GM12878 (cell line): ENCODE measurements around the gene KIAA0930. TPM values are rescaled to one million over a fixed set of nuclear protein-coding genes. Genes with fewer than 3 reads are reported as not detected.

Experiments used
- ATAC-seq: fragments of 200-7000 bp; cut with Tn5 transposase; 3 replicates; pipeline ENCODE4 v1.9.1; 2020; ENCODE audit warnings: mild to moderate bottlenecking, moderate library complexity
- BruUV-seq: library from RNA; stranded (reverse); fragments of 400-500 nt; replicated peaks from 2 replicates; lab custom pipeline; 2021; lab: Mats Ljungman, UMichigan
- CTCF ChIA-PET: fragments of 300-600 bp; sonication (Branson Sonifier 250); formaldehyde crosslinking; extraction: SDS; loops from one replicate; lab custom pipeline; 2021; ENCODE audit warnings: inconsistent platforms; lab: Yijun Ruan, JAX
- POLR2A ChIA-PET: fragments of 350-600 bp; formaldehyde crosslinking; extraction: SDS; loops from one replicate; lab custom pipeline; 2021; ENCODE audit warnings: inconsistent platforms; lab: Charles Lee
- RAD21 ChIA-PET: fragments of 300-600 bp; sonication (Branson Sonifier 250); formaldehyde crosslinking; loops from one replicate; lab custom pipeline; 2023; ENCODE audit warnings: antibody characterized with exemption; ENCODE audit not compliant: unreplicated experiment; lab: Charles Lee
- SMC1A ChIA-PET: fragments of 300-600 bp; sonication (Branson Sonifier 250); formaldehyde crosslinking; loops from one replicate; lab custom pipeline; 2023; ENCODE audit not compliant: unreplicated experiment, uncharacterized antibody; lab: Charles Lee
- DNase-seq: peaks from one replicate; pipeline ENCODE4 v3.0.0-alpha.2; 2011; ENCODE audit warnings: low read depth, low spot score
- FAIRE-seq: peaks from 3 replicates; lab custom pipeline; 2011; peaks lifted over from hg19 to GRCh38; lab: Jason Lieb, UNC
- H2AFZ ChIP-seq: 2 replicates; pipeline ENCODE4 v1.6.0; 2011; ENCODE audit warnings: low read depth, low read length, control low read depth; ENCODE audit not compliant: control insufficient read depth
- H3K27ac ChIP-seq: 2 replicates; pipeline ENCODE4 v1.5.1; 2011; ENCODE audit warnings: control low read depth; ENCODE audit not compliant: control insufficient read depth, insufficient read depth
- H3K27me3 ChIP-seq, 2 experiments: replicated peaks in 1 of 2; 2 replicates each; pipeline versions ENCODE4 v1.6.0 to v1.6.1; 2011; ENCODE audit warnings: low read length in 1 of 2; ENCODE audit not compliant: control insufficient read depth in 2 of 2, insufficient read depth in 2 of 2
- H3K36me3 ChIP-seq, 2 experiments: 2 replicates each; pipeline ENCODE4 v1.5.1; 2011; ENCODE audit warnings: low read length in 1 of 2; ENCODE audit not compliant: control insufficient read depth in 2 of 2, insufficient read depth in 2 of 2
- H3K4me1 ChIP-seq: 2 replicates; pipeline ENCODE4 v1.6.1; 2011; ENCODE audit warnings: mild to moderate bottlenecking, low read length, moderate library complexity, mixed read lengths; ENCODE audit not compliant: control insufficient read depth, insufficient read depth
- H3K4me2 ChIP-seq: 2 replicates; pipeline ENCODE4 v1.6.0; 2011; ENCODE audit warnings: control low read depth; ENCODE audit not compliant: control insufficient read depth, insufficient read depth
- H3K4me3 ChIP-seq: fragments of 200-600 bp; sonication (generic); 2 replicates; pipeline ENCODE4 v1.5.1; 2016
- H3K79me2 ChIP-seq: 2 replicates; pipeline ENCODE4 v1.6.0; 2011; ENCODE audit warnings: low read length; ENCODE audit not compliant: control insufficient read depth, insufficient read depth
- H3K9ac ChIP-seq: 2 replicates; pipeline ENCODE4 v1.8.0; 2011; ENCODE audit warnings: low read length, control low read depth, mixed read lengths; ENCODE audit not compliant: control insufficient read depth, insufficient read depth
- H3K9me3 ChIP-seq: replicated peaks from 3 replicates; pipeline ENCODE4 v1.5.1; 2011; ENCODE audit warnings: mild to moderate bottlenecking, low read length; ENCODE audit not compliant: control insufficient read depth, insufficient read depth
- H4K20me1 ChIP-seq: 2 replicates; pipeline ENCODE4 v1.6.0; 2011; ENCODE audit not compliant: control insufficient read depth, insufficient read depth
- BHLHE40 ChIP-seq, 2 experiments: fragments of 450-650 bp in 1 of 2; IDR thresholded peaks; 2 replicates each; pipeline ENCODE4 v1.6.1; 2011 to 2017; ENCODE audit warnings: low read depth in 2 of 2, borderline replicate concordance in 1 of 2, improper control_type of control experiment in 1 of 2, low read length in 1 of 2, mild to moderate bottlenecking in 1 of 2
- BRCA1 ChIP-seq: IDR thresholded peaks from 2 replicates; pipeline ENCODE4 v1.6.1; 2011; ENCODE audit warnings: low read depth, low read length, improper control_type of control experiment
- CBFB ChIP-seq: IDR thresholded peaks from 2 replicates; pipeline ENCODE4 v1.6.1; 2016; ENCODE audit warnings: antibody characterized with exemption, low read depth
- CUX1 ChIP-seq: IDR thresholded peaks from 2 replicates; pipeline ENCODE4 v1.6.1; 2012; ENCODE audit warnings: improper control_type of control experiment, low read depth, low read length; ENCODE audit not compliant: insufficient replicate concordance
- HCFC1 ChIP-seq: fragments of 150-350 bp; IDR thresholded peaks from 2 replicates; pipeline ENCODE4 v1.6.1; 2014; ENCODE audit warnings: low read length
- MTA2 ChIP-seq: fragments of 450-650 bp; IDR thresholded peaks from 2 replicates; pipeline ENCODE4 v1.6.1; 2016; ENCODE audit warnings: low read depth, mild to moderate bottlenecking, moderate library complexity
- MXI1 ChIP-seq: fragments of 150-350 bp; IDR thresholded peaks from 2 replicates; pipeline ENCODE4 v1.6.1; 2011; ENCODE audit warnings: low read depth, mild to moderate bottlenecking, inconsistent platforms, low read length, improper control_type of control experiment
- MYC ChIP-seq: IDR thresholded peaks from 2 replicates; pipeline ENCODE4 v1.6.1; 2011; ENCODE audit warnings: mild to moderate bottlenecking, low read length, moderate library complexity, inconsistent platforms; ENCODE audit not compliant: insufficient read depth, insufficient replicate concordance, insufficient read length, severe bottlenecking
- POLR2AphosphoS2 ChIP-seq: IDR thresholded peaks from 2 replicates; pipeline ENCODE4 v1.6.1; 2011; ENCODE audit warnings: low read depth, mild to moderate bottlenecking, low read length, improper control_type of control experiment, moderate library complexity
- RAD21 ChIP-seq: IDR thresholded peaks from 2 replicates; pipeline ENCODE4 v1.6.1; 2011; ENCODE audit warnings: mild to moderate bottlenecking, low read depth, low read length, moderate library complexity; ENCODE audit not compliant: insufficient read depth
- RCOR1 ChIP-seq: conservative IDR thresholded peaks from 2 replicates; pipeline ENCODE4 v1.6.1; 2012; ENCODE audit warnings: low read depth, low read length, improper control_type of control experiment
- SPI1 ChIP-seq: IDR thresholded peaks from 2 replicates; pipeline ENCODE4 v1.6.1; 2011; ENCODE audit warnings: low read depth, mild to moderate bottlenecking, low read length, moderate library complexity, borderline replicate concordance; ENCODE audit not compliant: insufficient read depth
- STAT1 ChIP-seq: fragments of 450-650 bp; conservative IDR thresholded peaks from 2 replicates; pipeline ENCODE4 v1.6.1; 2014; ENCODE audit warnings: antibody characterized with exemption, mild to moderate bottlenecking
- TCF12 ChIP-seq: IDR thresholded peaks from 2 replicates; pipeline ENCODE4 v1.6.1; 2011; ENCODE audit warnings: low read depth, mild to moderate bottlenecking, low read length
- ZBED1 ChIP-seq: IDR thresholded peaks from 2 replicates; pipeline ENCODE4 v1.6.1; 2016; ENCODE audit warnings: borderline replicate concordance
- WGBS: methylation state at CpG from one replicate; pipeline ENCODE4 v1.1.6; 2016; ENCODE audit warnings: low lambda C conversion rate; ENCODE audit not compliant: insufficient replicate concordance, insufficient coverage; ENCODE audit errors: missing lambda C conversion rate; 5-methylcytosine and 5-hydroxymethylcytosine counted together
- in situ Hi-C: fragments of 300-500 bp; cut with MboI; formaldehyde crosslinking; loops from 9 replicates; pipeline ENCODE4 v1.14.3; 2018; ENCODE audit warnings: mixed read lengths
- intact Hi-C: fragments of 100-400 bp; cut with micrococcal nuclease; formaldehyde crosslinking; loops from one replicate; pipeline ENCODE4 v1.14.2; 2022; ENCODE audit not compliant: unreplicated experiment
- polyA plus RNA-seq, 11 experiments: library from polyadenylated mRNA; depleted of rRNA in 4 of 11; unstranded in 6 of 11; stranded (reverse) in 5 of 11; fragments of >200 nt; fragmentation: Nextera tagmentation in 4 of 11; fragmentation: Illumina TruSeq in 1 of 11; extraction: Ambion mirVana in 4 of 11; extraction: Trizol in 1 of 11; gene quantifications; 1 replicate in 1 of 11; 2 replicates in 10 of 11; pipeline versions ENCODE4 v1.2.1 to v1.2.3, GENCODE V29; 2011 to 2016; ENCODE audit warnings: inconsistent platforms in 2 of 11, missing spikeins in 2 of 11, low read depth in 1 of 11
- total RNA-seq, 4 experiments: library from RNA; depleted of rRNA in 3 of 4; stranded (reverse); fragments of >200 nt in 3 of 4; fragmentation: Illumina TruSeq in 1 of 4; extraction: Trizol in 1 of 4; gene quantifications; 2 replicates each; pipeline versions ENCODE4 v1.2.1 to v1.2.3, GENCODE V29; 2013 to 2021
- TF ChIP-seq, protein P1 (sequence below): fragments of 450-650 bp; IDR thresholded peaks from 2 replicates; pipeline ENCODE4 v1.6.1; 2014; ENCODE audit warnings: mild to moderate bottlenecking

KIAA0930 gene
- total and polyA plus RNA-seq, 10 of the 15 experiments (the other 5 are each of a cell fraction or from before 2014, with no cell fraction given) = 3.6 to 125 (median 46.3) TPM

GRCh38 chr22:45238076-45238956, 2.4 kb downstream of the KIAA0930 start:
- ChIA-PET POLR2A (interaction anchor here (0.7 to 1.8 kb wide), 4 partner anchors 8 to 34 kb away, joined by 4 to 9 read pairs (median 6); no protein-coding TSS in a partner anchor), RAD21 (interaction anchor here (0.6 kb wide), 1 partner anchor 11 kb away, joined by 3 read pairs; no protein-coding TSS in a partner anchor), CTCF (interaction anchor here (0.7 to 1.3 kb wide), 2 partner anchors 24 to 71 kb away, joined by 3 to 8 read pairs; no protein-coding TSS in a partner anchor), SMC1A (interaction anchor here (0.8 to 5.2 kb wide), 4 partner anchors 8 to 75 kb away, joined by 3 to 32 read pairs (median 5); partner anchors contain the start of gene NUP50)
- no peaks in the 10 kb centered on the region for H3K27me3 ChIP-seq
- no peaks in the 10 kb centered on the region for H4K20me1 ChIP-seq
- in situ Hi-C loops (no loop called here), intact Hi-C loops (loop anchor here (5.0 kb wide), 1 partner anchor 71 kb away; no protein-coding TSS in a partner anchor)
- H2AFZ ChIP-seq = no peak overlapping the region
- no TSS peak for BruUV-seq
- H3K4me3 ChIP-seq = peak overlapping the region; percentile 88
- FAIRE-seq = no peak
- no peak for ATAC-seq
- peaks cover 69% of the 10 kb centered on the region for H3K79me2 ChIP-seq
- H3K9ac ChIP-seq = no peak overlapping the region; the same call in 1 of the 2 replicates
- H3K4me1 ChIP-seq = peaks cover 67% of the 10 kb centered on the region
- peaks cover 2 to 11% of the 10 kb centered on the region in 2 experiments; a peak in 2 of 4 replicates for H3K36me3 ChIP-seq
- H3K9me3 ChIP-seq = no peaks in the 10 kb centered on the region
- DNase-seq = no peak
- WGBS = 99% methylated on average over 18 of the region's 18 CpGs
- H3K27ac ChIP-seq = no peak overlapping the region
- peak overlapping the region; percentile 88 for H3K4me2 ChIP-seq
- no peak for TF ChIP-seq RAD21
- TF ChIP-seq SPI1 = no peak
- TF ChIP-seq MTA2 = no peak
- no peak for TF ChIP-seq HCFC1
- no peak for TF ChIP-seq CUX1
- no peak for TF ChIP-seq RCOR1
- TF ChIP-seq, protein P1, sequence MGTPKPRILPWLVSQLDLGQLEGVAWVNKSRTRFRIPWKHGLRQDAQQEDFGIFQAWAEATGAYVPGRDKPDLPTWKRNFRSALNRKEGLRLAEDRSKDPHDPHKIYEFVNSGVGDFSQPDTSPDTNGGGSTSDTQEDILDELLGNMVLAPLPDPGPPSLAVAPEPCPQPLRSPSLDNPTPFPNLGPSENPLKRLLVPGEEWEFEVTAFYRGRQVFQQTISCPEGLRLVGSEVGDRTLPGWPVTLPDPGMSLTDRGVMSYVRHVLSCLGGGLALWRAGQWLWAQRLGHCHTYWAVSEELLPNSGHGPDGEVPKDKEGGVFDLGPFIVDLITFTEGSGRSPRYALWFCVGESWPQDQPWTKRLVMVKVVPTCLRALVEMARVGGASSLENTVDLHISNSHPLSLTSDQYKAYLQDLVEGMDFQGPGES = no peak
- TF ChIP-seq MXI1 = no peak
- no peak for TF ChIP-seq BHLHE40 (IDR thresholded peaks at IDR 0.05; ENCODE audit: borderline replicate concordance in 1 of 2, low read depth in 2 of 2, low read length in 1 of 2)
- no peak for TF ChIP-seq TCF12
- no peak for TF ChIP-seq ZBED1
- TF ChIP-seq BRCA1 = no peak
- no peak for TF ChIP-seq MYC
- TF ChIP-seq POLR2AphosphoS2 = no peak
- no peak for TF ChIP-seq CBFB
- no peak for TF ChIP-seq STAT1
